Germinal center (tissue), 1 donor: ENCODE data around the gene CPAMD8.

Experiments
- DNase-seq: peaks from one replicate; pipeline ENCODE4 v3.0.0; 2012; ENCODE audit warnings: mixed read lengths, low spot score

The CPAMD8 gene

DNA sequence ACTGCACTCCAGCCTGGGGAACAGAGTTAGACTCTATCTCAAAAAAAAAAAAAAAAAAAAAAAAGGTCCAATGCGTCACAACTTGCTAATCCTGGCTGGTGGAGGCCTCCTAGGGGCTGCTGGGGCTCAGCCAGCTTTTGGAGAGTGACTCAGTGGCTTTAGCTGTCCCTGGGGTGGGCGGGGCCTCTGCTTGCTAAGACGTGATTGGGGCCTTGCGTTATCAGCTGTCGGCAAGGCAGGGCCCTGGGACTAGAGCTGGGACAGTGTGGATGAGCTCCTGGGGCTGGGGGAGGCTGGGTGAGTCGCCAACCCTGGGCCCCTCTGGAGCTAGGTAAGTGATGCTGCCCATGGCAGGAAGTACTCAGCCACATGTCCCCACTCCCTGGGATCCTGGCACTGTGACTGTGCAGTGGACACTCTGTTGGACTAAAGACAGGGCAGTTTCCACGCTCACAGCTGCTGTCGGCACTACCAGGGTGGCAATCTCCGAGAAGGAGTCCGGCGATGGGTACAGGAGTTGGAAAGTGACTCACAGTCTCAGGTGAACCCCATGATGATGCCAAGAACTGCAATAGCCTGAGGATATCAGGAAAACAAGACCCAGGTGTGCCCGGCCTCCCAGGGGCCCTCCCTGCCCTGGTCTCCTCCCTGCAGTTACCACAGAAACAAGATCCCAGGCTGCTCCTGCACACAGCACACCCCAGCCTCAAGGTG is 105.6 kb downstream of the CPAMD8 start:
- no peak for DNase-seq

DNA sequence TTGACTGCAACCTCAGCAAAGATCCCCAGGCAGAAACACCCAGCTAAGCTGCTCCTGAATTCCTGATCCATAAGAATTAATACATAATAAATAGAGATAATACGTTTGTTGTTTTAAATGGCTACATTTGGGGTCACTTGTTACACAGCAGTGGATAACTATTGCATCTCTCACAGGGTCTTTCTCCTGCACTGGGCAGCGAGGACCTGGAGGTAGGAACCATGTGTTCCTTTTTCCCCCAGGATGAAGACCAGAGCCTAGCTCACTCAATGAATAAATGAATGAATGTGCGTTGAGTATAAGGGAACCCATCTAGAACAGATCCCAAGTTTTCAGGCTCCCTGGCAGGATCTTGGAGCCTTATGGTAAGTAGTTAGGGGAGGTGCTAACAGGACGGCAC is 107.1 kb downstream of the CPAMD8 start:
- no peak for DNase-seq

DNA sequence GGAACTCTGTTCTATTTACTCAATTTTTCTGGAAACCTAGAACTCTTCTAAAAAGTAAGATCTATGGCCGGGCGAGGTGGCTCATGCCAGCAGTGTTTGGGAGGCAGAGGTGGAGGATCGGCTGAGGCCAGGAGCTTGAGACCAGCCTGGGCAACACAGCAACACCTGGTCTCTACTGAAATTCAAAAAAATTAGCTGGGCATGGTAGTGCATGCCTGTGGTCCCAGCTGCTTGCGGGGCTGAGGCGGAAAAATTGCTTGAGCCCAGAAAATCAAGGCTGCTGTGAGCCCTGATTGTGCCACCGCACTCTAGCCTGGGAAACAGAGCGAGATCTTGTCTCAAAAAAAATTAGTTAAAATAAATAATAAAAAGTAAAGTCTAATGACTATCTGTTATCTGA is 109.2 kb downstream of the CPAMD8 start:
- no peak for DNase-seq

DNA sequence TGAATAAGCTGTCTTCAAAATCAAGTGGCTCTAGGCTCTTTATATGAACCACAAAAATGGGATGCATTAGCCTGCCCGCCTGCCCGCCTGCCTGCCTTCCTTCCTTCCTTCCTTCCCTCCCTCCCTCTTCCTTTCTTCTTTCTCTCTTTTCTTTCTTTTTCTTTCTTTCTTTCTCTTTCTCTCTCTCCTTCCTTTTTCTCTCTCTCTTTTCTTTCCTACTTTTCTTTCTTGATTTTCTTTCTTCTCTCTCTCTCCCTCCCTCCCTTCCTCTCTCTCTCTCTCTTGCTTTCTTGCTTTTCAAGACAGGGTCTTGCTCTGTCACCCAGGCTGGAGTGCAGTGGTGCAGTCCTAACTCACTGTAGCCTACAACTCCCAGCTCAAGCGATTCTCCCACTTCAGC is 110.9 kb downstream of the CPAMD8 start:
- DNase-seq = no peak

DNA sequence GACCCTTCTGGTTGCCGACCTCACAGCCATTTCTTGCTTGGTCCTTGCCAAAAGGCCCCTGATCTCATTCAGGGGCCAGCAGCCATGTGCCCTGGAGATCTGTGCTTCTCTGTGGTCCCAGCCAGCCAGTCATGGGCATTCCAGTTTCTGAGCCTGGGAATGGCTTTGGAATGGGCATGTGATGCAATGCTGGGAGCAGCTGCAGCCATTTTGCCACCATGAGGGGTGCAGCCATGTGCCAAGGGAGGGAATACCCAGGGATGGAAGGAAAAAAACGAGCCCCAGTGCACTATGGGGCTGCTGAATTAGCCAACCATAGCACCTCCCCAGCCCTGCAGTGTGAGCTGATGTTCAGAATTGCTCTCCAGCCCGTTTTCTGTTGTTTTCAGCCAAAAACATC is 111.5 kb downstream of the CPAMD8 start:
- DNase-seq = no peak

DNA sequence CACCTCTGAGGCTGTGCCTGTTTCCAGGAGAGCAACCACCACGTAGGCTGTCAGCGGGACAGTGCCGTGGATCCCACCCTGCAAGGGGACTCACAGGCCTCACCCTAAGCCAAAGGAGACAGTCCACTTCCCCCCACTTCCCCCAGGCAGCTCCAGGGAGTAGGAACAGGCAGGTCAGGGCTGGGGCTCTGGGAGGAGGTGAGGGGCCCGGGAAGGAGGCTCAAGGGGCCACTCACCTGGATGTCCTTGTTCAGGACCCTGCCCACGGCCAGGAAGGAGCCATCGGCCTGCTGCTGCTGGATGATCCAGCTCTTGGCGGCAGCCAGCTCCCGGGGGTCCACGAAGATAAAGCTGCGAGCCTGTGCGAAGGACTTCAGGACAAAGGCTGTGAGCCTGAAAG is 112.2 kb downstream of the CPAMD8 start:
- DNase-seq = no peak

DNA sequence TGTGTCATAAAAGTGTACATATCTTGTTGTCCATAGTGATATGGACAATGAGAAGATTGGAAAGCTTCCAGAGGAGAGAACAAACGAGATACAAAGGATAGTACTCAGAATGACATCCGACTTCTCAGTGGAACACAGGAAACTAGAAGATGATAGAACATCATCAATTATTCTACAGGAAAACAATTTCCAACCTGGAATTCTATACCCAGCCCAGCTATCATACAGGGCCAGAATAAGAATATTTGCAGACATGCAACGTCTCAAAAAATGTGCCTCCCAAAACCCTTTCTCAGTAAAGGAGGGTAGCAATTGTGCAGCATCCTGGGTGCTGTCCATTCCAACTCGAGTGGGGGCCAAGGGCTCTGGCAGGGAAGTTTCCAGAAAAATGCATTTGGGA is 113.8 kb downstream of the CPAMD8 start:
- no peak for DNase-seq

DNA sequence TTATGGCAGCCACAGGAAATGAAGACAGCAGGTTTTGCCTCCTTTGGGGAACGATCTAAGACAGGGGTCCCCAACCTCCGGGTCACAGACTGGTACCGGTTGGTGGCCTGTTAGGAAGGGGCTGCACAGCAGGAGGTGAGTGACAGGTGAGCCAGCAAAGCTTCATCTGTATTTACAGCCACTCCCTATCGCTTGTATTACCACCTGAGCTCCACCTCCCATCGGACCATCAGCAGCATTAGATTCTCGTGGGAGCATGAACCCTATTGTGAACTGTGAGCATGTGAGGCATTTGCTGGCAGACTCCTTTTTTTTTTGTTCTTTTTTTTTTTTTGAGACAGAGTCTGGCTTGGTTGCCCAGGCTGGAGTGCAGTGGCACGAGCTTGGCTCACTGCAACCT is 115.6 kb downstream of the CPAMD8 start:
- DNase-seq = no peak

DNA sequence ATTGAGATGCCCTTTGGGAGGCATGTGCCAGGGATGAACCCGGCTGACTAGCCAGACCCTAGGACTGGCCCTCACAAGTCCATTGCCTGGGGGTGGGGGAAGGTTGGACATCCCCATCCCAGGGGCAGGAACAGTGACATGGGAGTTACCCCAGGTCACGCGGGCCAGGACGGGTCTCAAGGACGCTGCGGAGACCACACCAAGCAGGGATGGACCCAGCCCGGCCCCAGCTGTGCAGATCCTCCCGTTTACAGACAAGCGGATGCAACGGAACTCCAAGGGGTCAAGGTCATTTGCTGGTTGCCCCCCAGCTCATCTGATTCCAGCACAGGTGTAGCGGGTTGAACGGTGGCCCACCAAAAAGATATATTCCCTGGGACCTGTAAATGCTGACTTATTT is 117.9 kb downstream of the CPAMD8 start:
- DNase-seq = no peak

DNA sequence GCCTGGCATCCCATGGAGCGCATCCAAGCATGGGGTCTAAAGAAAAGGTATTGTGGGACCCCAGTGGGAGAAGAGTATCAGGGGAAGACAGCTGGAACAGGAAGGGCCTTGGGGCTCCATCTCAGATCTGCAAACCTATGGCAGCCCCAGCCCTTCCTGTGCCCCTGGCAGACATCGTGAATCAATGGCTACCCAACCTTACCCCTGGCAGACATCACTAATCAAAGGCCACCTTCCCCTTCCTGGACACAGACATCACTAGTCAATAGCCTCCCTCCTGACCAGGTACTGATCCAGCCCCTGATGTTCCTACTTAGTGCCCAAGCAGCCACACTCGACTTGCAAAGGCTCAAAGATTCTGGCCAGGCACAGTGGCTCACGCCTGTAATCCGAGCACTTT is 122.0 kb downstream of the CPAMD8 start:
- no peak for DNase-seq

DNA sequence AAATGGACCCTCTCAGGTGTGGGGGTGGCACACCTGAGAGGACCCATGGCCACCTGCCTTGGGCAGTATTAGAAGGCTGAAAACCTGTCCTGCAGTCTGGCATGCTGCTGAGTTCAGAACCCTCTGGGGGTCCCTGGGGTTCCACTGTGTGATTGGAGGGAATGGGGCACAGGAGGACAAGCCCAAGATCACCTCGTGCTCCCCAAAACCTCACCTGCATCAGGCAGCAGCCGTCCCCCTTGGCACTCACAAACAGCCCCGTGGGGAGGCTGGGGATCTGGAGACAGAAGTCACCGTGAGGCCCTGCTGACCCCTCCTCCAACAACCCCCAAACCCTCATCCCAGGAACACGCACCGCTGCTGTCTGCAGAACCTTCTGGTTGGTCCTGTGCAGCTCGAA is 123.3 kb downstream of the CPAMD8 start:
- no peak for DNase-seq

DNA sequence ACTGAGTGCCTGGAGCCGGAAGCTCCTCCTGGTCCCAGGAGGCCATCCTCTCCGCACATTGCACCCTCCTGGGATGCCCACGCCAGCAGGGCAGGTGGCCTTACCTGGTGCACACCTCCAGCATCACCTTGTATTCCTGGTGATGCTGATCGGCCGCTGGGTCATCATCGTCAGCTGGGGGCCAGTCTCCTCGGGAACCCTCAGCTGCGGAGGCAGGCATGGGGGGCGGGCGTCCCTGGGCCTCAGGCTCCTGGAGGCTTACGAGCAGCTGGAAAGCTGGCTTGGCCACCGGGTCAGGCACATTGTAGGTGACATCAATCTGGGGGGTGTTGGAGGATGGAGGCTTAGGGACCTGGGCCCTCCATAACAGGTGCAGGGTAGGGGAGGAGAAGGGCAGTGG is 124.1 kb downstream of the CPAMD8 start:
- DNase-seq = no peak

DNA sequence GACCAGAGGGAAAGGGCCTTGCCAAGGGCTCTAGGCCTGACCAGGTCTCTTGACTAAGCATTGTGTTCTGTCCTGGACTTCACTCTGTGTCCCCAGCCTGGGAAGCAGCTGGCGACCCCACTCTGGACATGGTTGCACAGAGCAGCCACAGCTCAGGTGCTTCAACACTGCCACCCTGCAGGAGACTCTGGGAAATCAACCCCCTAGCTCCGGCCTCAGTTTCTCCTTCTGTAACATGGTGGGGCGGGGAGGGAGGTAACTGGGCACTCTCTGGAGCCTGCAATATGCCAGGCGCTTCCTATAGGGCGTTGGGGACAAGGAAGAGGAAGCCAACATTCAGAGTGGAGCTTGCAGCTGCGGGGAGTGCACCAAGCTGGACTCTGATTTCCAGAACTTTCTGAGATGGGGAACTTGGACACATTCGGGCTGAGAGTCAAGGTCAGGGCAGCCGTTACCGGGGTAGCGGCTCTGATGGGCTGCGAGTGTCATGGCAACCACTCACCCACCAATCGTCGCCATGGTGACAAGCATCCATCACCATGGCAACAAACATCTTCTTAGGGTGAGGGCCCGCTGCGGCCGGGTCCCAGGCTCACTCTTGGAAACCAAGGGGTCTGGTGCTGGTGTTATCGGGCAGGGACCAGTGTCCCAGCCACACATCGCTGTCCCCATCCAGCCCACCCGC is 125.0 kb downstream of the CPAMD8 start:
- DNase-seq = no peak

DNA sequence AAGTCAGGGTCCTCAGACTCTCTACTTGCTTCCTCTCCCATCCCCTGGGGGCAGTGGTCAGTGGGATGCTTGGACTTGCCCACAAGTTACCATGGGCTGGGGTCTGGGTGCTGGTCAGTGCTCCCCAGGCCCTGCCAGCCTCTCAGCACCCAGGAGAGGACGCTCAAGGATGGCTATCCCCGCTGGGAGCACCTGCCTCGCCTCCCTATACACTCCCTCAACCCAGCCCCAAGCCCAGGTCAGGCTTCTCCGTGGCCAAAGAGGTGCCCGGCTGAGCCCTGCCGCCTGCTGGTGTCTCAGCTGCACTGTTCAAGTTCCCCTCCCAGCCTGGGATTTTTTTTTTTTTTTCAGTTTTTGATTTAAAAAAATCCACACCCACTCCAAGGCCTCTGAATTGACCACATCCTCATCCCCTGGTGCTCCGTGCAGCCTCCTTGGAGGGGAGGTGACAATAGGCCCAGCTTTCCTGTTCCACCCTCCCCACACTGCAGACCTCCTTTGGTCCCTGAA is 127.0 kb downstream of the CPAMD8 start:
- peak; percentile 66 for DNase-seq

DNA sequence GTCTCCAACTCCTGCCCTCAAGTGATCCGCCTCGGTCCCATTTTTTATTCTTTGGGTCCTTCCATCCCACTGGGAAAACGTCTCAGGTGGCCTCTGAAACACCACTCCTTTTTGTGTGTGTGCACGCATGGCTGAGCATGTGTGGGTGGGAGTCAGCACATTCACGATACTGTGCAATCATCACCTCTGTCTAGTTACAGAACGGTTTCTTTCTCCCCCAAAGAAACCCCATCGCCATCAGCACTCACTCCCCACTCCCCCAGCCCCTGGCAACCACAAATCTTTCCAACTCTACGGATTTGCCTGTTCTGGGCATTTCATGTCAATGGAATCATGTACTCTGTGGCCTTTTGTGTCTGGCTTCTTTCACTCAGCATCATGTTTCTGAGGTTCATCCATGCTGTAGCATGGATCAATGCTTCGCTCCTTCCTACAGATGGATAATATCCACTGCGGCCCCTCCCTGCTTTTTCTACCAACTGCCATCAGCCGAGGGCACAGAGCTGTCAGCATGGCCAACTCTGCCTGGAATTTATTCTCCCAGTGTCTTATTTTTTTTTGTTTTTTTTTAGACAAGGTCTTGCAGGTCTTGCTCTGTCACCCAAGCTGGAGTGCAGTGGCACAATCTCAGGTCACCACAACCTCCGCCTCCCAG is 128.1 kb downstream of the CPAMD8 start:
- DNase-seq = no peak

DNA sequence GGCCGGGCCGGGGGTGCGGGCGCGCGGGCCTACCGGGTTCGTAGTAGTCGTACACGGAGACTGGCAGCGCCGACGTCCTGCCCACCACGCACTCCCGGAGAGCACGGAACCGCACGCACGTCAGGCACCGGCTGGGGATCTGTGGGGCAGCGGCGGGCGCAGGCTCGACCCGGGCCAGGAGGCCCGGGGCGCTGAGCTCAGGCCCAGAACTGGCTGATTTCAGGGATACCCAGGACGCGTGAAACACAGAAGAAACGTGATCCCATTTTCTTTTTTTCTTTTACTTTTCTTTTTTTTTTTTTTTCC is 128.8 kb downstream of the CPAMD8 start:
- peak; percentile 45 for DNase-seq

DNA sequence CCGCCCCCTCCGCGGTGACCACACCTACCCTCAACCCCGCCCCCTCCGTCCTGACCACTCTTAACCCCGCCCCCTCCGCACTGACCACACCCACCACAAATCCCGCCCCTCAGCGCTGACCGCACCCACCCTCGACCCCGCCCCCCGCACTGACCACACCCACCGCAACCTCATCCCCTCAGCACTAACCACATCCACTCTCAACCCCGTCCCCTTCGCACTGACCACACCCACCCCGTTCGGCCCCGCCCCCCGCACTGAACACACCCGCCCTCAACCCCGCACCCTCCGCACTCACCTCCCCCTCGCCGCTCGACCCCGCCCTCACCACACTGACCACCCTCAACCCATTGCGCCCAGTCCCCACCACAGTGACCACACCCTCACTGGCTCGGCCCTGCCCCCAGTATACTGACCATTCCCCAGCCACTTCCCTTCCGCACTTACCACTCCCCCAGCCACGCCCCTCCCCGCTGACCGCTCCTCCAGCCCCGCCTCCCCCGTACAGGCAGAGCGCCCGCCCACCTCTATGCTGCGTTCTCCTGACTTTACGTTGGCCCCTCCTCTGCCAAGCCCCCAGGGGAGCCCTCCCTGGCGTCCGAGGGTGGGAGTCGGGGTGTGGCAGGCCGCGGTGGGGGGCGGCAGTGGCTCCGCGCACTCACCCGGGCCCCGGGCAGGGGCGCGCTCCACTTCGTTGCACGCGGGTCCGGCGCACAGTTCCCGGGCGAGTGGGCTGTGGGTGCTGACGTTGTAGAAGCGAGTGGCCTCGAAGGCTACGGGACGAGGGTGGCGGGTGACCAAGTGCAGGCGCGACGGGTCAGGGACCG is 129.4 kb downstream of the CPAMD8 start:
- peak; percentile 97 for DNase-seq

DNA sequence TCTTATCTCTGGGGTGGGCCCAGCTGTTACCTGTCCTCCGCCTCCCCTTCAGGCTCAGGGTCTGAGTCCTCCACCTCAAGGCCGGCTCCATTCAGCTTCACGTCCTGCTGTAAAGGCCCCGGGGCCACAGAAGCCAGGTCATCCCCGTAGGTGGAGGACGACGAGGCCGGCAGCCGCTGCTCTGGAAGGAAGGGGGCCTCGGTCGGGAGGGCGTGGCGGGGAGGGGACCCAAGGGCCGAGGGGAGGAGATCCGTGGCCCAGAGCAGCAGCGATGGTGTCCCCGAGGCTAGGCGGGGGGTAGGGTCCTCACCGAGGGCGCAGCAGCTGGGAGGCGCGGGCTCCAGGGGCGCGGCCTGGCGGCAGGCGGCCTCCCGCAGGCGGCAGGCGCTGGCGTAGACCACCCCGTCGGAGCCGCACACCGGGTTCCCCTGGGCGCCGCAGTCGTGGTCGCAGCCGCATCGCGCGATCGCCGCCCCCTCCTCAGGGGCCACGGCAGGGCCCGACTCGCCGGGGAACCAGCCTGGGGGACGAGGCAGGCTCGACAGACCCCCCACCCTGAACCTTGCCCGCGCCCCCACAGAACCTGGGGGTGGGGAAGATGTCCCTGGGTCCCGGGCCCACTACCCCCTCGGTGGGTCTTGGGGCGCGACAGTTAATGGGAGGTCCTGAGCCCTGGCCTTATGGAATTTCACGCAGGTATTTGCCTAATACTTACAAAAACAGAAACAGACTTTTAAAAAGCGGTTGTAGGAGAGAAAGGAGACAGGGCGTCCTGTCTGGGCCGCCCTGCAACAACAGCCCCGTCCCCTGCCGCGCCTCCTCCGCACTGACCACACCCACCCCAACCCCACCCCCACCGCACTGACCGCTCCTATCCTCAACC is 130.2 kb downstream of the CPAMD8 start:
- no peak for DNase-seq

DNA sequence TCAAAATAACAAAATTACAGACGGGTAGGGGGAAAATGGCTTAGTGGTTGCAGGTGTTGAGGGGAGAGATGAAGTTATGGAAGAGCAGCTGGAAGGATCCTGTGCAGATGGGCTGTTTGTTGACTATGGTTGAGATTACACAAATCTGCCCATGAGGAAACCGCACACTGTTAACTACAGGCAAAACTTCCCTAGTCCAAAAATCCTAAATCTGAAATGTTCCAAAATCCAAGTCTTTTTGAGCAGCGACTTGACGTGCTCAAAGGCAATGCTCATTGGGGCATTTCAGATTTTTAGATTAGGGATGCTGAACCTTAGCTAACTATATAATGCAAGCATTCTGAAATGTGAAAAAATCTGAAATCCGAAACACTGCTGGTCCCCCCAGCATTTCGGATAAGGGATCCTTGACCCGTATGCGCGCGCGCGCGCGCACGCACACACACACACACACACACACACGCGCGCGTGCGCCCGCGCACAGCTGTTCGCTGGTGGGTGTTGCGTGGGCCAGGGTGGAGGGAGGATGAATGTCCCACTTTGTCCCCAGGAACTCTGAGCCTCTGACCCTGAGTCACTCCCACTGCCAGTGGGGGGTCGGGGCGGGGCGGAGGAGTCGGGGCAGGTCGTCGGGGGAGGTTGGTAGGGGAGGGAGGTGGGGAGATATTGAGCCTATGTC is 131.0 kb downstream of the CPAMD8 start:
- no peak for DNase-seq

DNA sequence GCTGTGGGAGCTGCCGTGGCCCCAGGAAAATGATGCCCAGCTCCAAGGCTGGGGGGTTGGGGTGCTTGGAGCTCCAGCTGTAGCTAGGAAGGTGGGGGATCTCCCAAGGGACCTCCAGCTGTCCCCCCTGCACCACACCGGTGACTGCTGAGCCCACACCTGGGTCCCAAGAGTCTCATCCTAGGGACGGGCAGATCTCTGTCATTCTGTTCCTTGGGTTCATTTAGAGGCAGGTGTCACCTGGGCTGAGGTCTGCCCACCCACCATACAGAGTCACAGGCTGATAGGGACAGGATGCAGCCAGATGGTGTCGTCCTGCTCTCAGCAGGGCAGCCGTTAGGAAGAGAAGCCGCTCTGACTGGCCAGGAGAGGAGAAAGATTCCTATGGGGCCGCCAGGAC is 132.5 kb downstream of the CPAMD8 start:
- peak; percentile 46 for DNase-seq

DNA sequence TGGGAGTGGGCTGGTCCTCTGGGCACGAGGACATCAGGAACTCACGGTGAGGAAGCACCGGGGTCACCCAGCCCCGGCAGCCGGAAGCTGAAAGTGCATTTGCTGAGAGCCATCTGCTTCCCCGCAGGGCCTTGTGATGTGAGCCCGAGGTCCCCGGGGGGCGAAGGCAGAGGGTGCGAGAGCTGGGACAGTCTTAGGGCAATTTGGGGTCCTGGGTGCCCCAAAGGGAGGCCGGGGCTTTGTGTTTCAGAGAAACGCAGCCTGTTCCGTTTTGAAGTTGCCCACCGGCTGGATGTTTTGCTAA is 133.0 kb downstream of the CPAMD8 start:
- DNase-seq = peak; percentile 73
